ENCODE data around the gene KIAA1549.

DNA sequence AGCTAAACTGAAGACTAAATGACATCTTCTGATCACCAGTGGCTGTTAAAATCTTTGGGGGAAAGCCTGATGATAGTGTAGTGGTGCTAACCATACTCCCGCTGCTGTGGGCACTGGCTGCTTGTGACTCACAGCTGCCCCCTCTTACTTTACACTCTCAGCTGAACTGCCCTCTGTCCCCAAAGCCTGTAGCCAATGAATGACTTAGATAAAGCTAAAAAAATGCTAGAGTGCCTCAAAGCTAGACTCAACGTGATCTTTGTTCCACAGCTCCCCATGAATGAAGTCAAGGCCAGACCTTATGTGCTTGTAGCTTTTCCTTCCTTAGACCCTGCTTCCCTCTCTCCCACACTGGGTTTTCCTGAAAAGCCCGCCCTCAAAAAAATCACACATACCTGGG lies 48.2 kb upstream of the KIAA1549 start:
- TF ChIP-seq, protein P1, sequence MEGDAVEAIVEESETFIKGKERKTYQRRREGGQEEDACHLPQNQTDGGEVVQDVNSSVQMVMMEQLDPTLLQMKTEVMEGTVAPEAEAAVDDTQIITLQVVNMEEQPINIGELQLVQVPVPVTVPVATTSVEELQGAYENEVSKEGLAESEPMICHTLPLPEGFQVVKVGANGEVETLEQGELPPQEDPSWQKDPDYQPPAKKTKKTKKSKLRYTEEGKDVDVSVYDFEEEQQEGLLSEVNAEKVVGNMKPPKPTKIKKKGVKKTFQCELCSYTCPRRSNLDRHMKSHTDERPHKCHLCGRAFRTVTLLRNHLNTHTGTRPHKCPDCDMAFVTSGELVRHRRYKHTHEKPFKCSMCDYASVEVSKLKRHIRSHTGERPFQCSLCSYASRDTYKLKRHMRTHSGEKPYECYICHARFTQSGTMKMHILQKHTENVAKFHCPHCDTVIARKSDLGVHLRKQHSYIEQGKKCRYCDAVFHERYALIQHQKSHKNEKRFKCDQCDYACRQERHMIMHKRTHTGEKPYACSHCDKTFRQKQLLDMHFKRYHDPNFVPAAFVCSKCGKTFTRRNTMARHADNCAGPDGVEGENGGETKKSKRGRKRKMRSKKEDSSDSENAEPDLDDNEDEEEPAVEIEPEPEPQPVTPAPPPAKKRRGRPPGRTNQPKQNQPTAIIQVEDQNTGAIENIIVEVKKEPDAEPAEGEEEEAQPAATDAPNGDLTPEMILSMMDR (IDR thresholded peaks at IDR 0.05), result no peak
- no peak for TF ChIP-seq POLR2AphosphoS5 (IDR thresholded peaks at IDR 0.05)
- TF ChIP-seq POLR2A (IDR thresholded peaks at IDR 0.05), result no peak
